Coronary artery (tissue), 2 donors: Measurements from ENCODE around the gene KIDINS220.

Experiments used
- DNase-seq: peaks from one replicate; pipeline ENCODE4 v3.0.0-alpha.2; 2017; ENCODE audit warnings: low spot score
- H3K27ac ChIP-seq, 2 donors: fragments of 200-600 bp; sonication (generic); one replicate each; pipeline ENCODE4 v1.5.1; 2016 to 2019
- H3K4me3 ChIP-seq: fragments of 200-600 bp; sonication (generic); 2 replicates; pipeline ENCODE4 v1.5.1; 2016; ENCODE audit warnings: mild to moderate bottlenecking, moderate library complexity
- TF ChIP-seq, protein P1 (sequence below): fragments of 200-600 bp; sonication (generic); IDR thresholded peaks from one replicate; pipeline ENCODE4 v1.5.1; 2019; ENCODE audit warnings: antibody characterized with exemption

The KIDINS220 gene

DNA sequence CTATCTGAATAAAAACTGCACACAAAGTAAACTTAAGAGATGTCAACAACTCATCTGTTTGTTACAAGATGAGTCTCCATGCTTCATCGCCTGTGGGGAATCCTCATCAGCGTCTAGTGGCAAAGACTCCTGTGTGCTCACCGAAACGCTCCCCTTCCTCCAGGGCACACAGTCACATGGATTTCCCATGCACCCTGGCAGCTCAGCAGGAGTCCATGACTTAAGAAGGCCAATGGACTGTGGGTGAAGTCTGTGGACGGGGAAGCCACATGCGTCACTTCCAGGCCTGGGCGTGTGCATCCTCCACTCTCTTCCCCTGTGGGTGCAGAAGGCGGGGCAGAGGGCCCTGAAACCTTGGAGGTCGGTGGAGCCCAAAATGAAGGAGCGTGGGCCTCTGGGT, 114.4 kb downstream of the KIDINS220 start:
- no peak overlapping the region for H3K27ac ChIP-seq
- no peak for DNase-seq
- no peak overlapping the region for H3K4me3 ChIP-seq
- TF ChIP-seq, protein P1, sequence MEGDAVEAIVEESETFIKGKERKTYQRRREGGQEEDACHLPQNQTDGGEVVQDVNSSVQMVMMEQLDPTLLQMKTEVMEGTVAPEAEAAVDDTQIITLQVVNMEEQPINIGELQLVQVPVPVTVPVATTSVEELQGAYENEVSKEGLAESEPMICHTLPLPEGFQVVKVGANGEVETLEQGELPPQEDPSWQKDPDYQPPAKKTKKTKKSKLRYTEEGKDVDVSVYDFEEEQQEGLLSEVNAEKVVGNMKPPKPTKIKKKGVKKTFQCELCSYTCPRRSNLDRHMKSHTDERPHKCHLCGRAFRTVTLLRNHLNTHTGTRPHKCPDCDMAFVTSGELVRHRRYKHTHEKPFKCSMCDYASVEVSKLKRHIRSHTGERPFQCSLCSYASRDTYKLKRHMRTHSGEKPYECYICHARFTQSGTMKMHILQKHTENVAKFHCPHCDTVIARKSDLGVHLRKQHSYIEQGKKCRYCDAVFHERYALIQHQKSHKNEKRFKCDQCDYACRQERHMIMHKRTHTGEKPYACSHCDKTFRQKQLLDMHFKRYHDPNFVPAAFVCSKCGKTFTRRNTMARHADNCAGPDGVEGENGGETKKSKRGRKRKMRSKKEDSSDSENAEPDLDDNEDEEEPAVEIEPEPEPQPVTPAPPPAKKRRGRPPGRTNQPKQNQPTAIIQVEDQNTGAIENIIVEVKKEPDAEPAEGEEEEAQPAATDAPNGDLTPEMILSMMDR = no peak

DNA sequence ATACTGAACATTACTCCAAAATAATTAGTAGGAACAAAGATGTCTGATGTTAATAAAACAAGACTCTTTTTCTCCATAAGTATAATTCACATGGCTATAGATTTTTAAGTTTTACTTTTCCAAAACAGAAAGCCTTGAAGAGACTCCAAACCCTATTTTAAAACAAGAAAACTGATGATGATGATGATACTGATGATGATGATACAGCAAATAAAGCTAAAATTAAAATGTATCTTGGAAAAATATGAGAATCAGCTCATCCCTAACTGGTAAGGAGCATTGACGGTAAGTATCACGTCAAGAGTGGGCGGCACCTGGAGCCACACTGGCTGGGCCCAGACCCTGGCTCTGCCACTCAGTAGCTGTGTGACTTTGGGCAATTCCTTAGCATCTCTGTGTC, 116.0 kb downstream of the KIDINS220 start:
- DNase-seq = no peak
- Histone ChIP-seq H3K27ac (no peak overlapping the region), H3K4me3 (no peak overlapping the region)
- TF ChIP-seq, protein P1 = no peak

- Histone ChIP-seq H3K27ac (no peak overlapping the region), H3K4me3 (no peak overlapping the region)
- TF ChIP-seq, protein P1 = no peak
- no peak for DNase-seq
Measured at GRCh38 chr2:8720741-8721140, 116.7 kb downstream of the KIDINS220 start.

GRCh38 chr2:8719528-8719927, 117.9 kb downstream of the KIDINS220 start:
- no peak for DNase-seq
- Histone ChIP-seq H3K27ac (no peak overlapping the region), H3K4me3 (no peak overlapping the region)
- TF ChIP-seq, protein P1 = no peak

DNA sequence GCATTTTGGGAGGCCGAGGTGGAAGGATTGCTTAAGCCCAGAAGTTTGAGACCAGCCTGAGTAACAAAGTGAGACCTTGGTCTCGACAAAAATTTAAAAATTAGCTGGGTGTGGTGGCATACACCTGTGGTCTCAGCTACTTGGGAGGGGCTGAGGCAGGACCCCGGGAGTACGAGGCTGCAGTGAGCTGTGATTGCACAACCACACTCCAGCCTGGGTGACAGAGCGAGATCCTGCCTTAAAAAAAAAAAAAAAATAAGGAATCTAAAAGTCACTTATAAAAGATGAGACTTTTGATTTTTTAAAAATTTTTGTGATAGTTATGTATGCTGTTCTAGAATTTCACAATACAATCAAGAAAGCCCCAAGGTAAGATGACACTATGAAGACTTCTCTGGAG, 122.4 kb downstream of the KIDINS220 start:
- H3K4me3 ChIP-seq = no peak overlapping the region
- no peak for DNase-seq
- H3K27ac ChIP-seq = no peak overlapping the region
- TF ChIP-seq, protein P1 = no peak

DNA sequence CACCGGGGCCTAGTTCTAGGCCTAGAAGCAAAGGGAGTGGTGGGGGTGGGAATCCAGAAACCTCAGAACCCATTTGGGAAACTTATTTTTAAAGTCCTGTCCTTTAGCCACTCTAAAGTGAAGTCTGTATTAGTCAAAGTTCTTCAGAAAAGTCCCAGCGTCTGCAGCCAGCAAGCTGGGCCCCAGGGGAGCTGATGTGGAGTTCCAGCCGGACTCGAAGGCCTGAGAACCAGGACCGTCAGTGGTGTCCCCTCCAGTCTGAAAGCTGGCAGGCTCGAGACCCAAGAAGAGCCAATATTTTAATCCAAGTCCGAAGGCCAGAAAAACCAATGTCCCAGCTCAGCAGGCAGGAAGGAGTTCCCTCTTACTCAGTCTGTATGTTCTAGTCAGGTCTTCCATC, 123.1 kb downstream of the KIDINS220 start:
- TF ChIP-seq, protein P1 = no peak
- Histone ChIP-seq H3K27ac (peak overlapping the region; percentile 4 to 57), H3K4me3 (no peak overlapping the region)
- DNase-seq = no peak

GRCh38 chr2:8710951-8711350, 126.5 kb downstream of the KIDINS220 start:
- no peak for DNase-seq

More at GRCh38 chr2:8710951-8711350, 126.5 kb downstream of the KIDINS220 start:
- Histone ChIP-seq H3K27ac (no peak overlapping the region), H3K4me3 (no peak overlapping the region)
- TF ChIP-seq, protein P1 = no peak
